ENCODE measurements around the gene LBP.
"Not testable (repeated sequence)": the region's sequence is repeated elsewhere in the genome, so short reads cannot be mapped to it uniquely, and the experiment has no call there.

Gene LBP

GRCh38 chr20:38308447-38308846 is 37.8 kb upstream of the LBP start:
- H3K4me3 ChIP-seq (ENCODE audit: low read depth, low read length): no peak overlapping the region
- TF ChIP-seq, protein P1, sequence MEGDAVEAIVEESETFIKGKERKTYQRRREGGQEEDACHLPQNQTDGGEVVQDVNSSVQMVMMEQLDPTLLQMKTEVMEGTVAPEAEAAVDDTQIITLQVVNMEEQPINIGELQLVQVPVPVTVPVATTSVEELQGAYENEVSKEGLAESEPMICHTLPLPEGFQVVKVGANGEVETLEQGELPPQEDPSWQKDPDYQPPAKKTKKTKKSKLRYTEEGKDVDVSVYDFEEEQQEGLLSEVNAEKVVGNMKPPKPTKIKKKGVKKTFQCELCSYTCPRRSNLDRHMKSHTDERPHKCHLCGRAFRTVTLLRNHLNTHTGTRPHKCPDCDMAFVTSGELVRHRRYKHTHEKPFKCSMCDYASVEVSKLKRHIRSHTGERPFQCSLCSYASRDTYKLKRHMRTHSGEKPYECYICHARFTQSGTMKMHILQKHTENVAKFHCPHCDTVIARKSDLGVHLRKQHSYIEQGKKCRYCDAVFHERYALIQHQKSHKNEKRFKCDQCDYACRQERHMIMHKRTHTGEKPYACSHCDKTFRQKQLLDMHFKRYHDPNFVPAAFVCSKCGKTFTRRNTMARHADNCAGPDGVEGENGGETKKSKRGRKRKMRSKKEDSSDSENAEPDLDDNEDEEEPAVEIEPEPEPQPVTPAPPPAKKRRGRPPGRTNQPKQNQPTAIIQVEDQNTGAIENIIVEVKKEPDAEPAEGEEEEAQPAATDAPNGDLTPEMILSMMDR (IDR thresholded peaks at IDR 0.05; ENCODE audit: borderline replicate concordance, insufficient read depth, low read depth, low read length): no peak

DNA sequence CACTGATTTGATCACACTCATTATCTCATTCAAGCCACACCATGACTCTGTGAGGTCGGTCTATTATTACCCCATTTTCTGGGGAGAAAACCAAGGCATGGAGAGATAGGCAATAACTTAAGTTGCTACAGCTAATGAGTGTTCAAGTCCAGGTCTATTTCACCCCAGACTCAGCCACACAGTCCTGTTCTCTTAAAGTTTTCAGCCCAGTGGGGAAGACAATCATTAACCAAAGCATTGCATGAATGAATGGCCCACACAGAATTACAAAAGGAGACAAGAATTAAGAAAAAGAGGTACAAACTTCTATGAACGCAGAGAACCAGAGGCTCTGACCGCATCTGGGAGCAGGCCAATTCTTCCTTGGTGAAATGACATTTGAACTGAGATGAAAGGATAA is 35.2 kb upstream of the LBP start:
- H3K4me3 ChIP-seq (ENCODE audit: low read depth, low read length): no peak overlapping the region
- TF ChIP-seq, protein P1 (IDR thresholded peaks at IDR 0.05; ENCODE audit: borderline replicate concordance, insufficient read depth, low read depth, low read length): no peak

- TF ChIP-seq, protein P1 (IDR thresholded peaks at IDR 0.05; ENCODE audit: borderline replicate concordance, insufficient read depth, low read depth, low read length): no peak
- no peak overlapping the region for H3K4me3 ChIP-seq (ENCODE audit: low read depth, low read length)
Observed at GRCh38 chr20:38311491-38311890, 34.8 kb upstream of the LBP start.

DNA sequence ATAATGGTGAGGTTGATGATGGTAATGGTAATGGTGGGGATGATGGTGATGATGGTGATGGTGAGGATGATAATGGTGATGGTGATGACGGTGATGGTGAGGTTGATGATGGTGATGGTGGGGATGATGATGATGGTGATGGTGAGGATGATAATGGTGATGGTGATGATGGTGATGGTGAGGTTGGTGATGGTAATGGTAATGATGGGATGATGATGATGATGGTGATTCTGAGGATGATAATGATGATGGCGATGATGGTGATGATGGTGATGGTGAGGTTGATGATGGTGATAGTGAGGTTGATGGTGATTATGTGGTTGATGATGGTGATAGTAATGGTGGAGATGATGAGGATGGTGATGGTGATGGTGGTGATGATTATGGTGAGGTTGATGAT is 32.6 kb upstream of the LBP start:
- TF ChIP-seq, protein P1 (IDR thresholded peaks at IDR 0.05; ENCODE audit: borderline replicate concordance, insufficient read depth, low read depth, low read length): no peak
- H3K4me3 ChIP-seq (ENCODE audit: low read depth, low read length): no peak overlapping the region

DNA sequence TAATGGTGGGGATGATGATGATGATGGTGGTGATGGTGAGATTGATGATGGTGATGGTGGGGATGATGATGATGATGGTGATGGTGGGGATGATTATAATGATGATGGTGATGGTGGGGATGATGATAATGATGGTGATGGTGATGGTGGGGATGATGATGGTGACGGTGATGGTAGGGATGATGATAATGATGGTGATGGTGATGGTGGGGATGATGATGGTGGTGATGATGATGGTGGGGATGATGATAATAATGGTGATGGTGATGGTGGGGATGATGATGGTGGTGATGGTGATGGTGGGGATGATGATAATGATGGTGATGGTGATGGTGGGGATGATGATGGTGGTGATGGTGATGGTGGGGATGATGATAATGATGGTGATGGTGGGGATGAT is 31.9 kb upstream of the LBP start:
- not testable (repeated sequence) for H3K4me3 ChIP-seq (ENCODE audit: low read depth, low read length)

DNA sequence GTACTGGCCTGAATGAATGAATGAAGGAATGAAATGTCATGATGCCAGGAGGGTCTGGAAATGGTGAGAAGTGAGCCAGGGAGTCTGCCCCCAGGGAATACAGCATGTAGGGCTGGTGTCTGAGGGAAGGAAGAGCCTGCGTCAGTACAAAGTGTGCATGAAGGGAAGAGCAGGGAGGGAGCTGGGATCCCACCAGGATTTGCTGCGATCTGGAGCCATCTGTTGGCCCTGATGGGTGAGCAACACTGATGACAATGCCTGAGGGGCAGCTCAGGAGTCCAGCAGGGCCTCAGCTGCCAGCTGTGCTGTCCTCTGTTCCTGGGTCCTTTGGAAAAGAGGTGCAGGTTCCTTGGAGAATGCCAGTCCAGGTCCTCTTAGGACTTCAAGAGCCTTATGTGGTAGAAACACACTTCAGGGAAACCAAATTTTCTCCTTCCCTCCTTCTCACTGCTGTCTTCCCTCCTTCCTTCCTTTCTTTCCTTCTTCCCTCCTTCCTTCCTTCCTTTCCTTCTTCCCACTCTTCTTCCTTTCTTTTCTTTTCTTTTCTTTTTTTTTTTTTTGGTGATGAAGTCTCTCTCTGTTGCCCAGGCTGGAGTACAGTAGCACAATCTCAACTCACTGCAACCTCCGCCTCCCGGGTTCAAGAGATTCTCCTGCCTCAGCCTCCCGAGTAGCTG is 30.9 kb upstream of the LBP start:
- TF ChIP-seq, protein P1 (IDR thresholded peaks at IDR 0.05; ENCODE audit: borderline replicate concordance, insufficient read depth, low read depth, low read length): no peak
- no peak overlapping the region for H3K4me3 ChIP-seq (ENCODE audit: low read depth, low read length)

GRCh38 chr20:38316341-38316740 is 29.9 kb upstream of the LBP start:
- TF ChIP-seq, protein P1 (IDR thresholded peaks at IDR 0.05; ENCODE audit: borderline replicate concordance, insufficient read depth, low read depth, low read length): no peak
- H3K4me3 ChIP-seq (ENCODE audit: low read depth, low read length): no peak overlapping the region

Measured in GM12875 (cell line).